CD4-positive, alpha-beta T cell treated with Interleukin-6 at 100 ng/mL for 8 hours (primary cell): ENCODE data around the gene GUCY1B1.

Experiments used
- DNase-seq: peaks from one replicate; pipeline ENCODE4 v3.0.0-alpha.2; 2020; ENCODE audit warnings: mixed read lengths, low spot score

The GUCY1B1 gene

GRCh38 chr4:155799116-155799793 is 40.4 kb downstream of the GUCY1B1 start:
- no peak for DNase-seq

DNA sequence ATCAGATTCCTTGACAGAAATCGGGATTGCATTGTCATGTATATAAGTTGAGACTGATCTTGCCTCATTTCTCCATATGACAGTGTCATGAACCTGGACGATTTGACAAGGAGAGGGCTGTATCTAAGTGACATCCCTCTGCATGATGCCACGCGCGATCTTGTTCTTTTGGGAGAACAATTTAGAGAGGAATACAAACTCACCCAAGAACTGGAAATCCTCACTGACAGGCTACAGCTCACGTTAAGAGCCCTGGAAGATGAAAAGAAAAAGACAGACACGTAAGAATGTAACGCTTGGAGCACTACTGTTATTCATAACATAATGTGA is 40.9 kb downstream of the GUCY1B1 start:
- DNase-seq, result no peak

- no peak for DNase-seq
These were observed 42.0 kb downstream of the GUCY1B1 start for GRCh38 chr4:155800685-155801343.

- DNase-seq, result no peak
These were observed 43.6 kb downstream of the GUCY1B1 start for GRCh38 chr4:155802190-155802959.

DNA sequence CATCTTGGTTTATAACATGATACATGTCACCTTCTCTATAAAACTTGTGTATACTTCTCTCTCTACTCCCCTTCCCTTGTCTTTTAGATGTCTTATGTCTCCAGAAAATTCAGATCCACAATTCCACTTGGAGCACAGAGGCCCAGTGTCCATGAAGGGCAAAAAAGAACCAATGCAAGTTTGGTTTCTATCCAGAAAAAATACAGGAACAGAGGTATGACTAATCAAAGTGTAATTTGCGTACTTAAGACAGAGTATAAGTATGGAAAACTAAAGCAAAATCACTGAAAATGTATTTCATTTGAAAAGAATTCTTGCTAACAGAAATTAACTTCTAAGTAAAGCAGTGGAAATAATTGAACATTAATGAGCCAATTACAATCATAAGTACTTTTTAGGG is 46.2 kb downstream of the GUCY1B1 start:
- DNase-seq, result no peak

DNA sequence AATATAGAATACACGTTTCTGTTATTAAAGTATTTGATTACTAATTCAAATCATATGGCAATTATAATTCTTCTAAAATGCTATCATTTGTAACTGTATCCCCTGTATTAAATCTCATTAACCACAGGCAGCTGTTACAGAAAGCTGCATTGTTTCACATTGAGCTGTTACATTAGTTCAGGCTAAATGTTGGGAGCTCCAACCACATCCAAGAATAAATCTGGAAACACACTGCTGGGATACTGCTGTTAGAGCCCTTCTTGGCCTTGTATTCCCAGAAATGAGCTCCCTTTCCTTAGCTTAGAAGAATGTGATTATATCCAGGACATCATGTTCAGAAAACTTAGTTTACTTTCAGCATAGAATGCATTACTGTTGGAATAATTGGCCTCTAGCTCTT is 48.2 kb downstream of the GUCY1B1 start:
- no peak for DNase-seq

DNA sequence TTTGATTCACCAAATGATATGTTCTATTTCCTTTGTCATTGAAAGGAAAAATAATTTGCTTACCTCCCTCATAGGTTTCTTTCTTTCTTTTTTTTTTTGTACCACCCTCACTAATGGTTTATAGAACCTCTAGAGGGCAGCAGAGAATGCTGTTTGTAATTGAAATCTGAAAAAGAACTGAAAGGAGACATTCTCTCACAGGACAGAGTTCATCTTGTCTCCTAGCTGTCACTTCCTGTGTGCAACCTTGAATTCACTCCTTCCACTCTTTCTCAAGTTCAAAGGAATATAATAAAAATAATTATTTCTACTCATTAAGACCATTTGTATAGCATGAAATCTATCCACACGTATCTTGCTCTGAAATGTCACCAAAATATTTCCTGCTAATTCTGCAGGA is 51.0 kb downstream of the GUCY1B1 start:
- peak; percentile 7 for DNase-seq

DNA sequence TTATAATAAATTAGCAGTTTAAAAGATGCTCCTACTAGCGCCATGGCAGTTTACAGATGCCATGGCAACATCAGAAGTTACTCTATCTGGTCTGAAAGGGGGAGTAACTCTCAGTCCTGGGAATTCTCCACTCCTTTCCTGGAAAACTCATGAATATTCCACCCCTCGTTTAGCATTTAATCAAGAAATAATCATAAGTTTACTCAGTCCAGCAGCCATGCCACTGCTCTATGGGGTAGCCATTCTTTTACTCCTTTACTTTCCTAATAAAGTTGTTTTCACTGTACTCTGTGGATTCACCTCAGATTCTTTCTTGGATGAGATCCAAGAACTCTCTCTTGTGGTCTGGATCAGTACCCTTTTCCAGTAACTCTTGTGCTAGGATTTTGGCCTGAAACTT is 52.3 kb downstream of the GUCY1B1 start:
- no peak for DNase-seq

- no peak for DNase-seq
These were observed 59.8 kb downstream of the GUCY1B1 start for GRCh38 chr4:155818639-155819038.

- no peak for DNase-seq
These were observed 60.2 kb downstream of the GUCY1B1 start for GRCh38 chr4:155819066-155819465.

DNA sequence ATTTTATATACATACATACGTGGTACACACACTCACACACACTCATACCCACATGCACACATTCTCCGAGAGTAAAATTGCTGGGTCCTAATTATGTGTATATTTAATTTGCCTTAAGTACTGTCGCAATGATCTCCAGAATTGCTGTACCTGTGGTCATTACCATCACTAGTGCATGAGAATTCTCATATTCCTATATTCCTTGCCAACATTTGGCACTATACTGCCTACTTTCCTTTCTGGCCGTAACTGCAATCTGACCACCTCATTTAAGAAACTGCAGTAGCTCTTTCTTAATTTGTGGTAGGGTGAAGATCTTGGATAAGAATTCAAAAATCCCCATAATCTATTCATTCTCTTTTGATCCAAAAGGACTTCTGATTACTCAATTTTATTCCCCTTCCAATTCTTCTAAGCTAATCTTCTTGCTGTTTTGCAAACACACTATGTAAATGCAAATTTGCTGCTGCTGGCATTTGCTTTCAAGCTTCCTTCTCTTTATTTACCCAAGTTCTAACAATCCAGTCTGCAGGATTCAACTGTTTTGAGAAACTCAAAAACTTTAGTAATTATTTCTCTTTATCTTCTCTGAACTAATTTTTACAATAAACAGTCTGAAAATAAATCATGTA is 62.2 kb downstream of the GUCY1B1 start:
- no peak for DNase-seq

DNA sequence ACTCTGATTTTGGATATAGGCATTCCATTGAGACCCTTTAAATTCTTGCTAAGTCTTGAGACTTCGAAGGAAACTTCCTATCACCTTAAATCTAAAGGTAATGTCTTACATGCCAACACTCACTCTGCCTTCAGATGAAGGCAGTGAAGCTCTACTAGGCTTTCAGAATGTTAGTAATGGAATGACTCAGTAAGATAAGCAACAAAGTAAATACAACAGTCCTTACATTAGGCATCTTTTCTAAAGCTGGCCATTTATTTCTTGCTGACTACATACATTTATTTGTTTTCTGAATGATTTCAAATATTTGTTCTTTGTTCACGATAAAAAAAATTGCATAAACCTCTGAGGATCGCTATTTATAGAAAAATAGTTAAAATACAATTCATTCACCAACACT is 63.8 kb downstream of the GUCY1B1 start:
- no peak for DNase-seq

- no peak for DNase-seq
These were observed 69.8 kb downstream of the GUCY1B1 start for GRCh38 chr4:155828628-155829027.

GRCh38 chr4:155832664-155833063 is 73.8 kb downstream of the GUCY1B1 start:
- DNase-seq, result no peak

- no peak for DNase-seq
These were observed 78.5 kb downstream of the GUCY1B1 start for GRCh38 chr4:155837203-155837796.

DNA sequence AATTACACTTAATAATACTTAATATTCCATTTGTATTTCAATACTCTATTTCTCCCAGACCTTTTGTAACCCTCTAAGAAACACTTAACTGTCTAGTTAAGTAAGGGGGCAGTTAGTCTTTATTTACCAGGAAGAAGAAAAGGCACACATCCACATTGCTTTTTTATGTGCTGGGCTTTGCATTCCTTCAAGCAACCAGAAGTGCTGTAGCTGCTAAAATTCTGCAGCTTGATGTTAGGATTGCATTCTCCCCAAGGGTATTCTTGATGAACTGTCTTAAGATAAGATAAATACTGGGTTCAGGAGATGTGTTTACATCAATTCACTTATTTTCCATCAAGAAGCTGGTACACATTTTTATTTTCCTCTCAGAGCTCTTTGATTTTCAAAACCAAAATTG is 83.3 kb downstream of the GUCY1B1 start:
- DNase-seq, result no peak

DNA sequence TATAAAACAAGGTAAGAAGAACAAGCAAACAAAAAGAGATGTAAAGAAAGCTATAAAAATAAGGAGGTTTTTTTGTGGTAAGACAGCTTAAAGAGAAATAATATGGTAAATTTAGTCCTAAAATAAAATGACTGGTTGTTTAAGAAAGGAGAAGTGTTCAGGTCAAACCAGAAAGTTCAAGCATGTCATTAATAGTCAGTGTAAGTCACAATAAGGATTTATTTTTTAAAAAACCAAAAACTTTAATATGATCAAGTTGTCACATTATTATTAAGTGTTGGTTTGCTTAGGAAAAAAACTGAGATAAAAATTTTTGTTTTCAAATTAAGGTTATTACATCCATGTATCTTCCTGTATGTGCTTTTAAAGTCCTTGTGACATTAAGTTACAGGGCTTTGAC is 88.1 kb downstream of the GUCY1B1 start:
- DNase-seq, result no peak

DNA sequence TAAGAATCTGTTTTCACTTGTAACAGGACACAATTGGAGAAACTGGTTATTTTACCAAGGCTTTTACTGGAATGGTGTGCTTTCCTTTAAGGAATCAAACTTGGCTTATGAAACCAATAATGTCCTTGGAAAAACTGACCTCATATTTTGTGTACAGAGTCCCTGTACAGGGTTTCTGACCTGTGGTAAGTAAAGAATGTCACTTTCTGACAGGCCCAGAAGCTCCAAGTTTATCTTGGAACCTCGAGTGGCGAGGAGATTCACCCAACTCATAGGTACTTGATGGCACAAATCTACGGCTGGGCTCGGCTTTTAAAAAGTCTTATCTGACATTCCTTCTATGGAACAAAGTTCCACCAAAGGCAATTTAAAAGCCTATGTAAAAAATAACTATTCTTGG is 90.2 kb downstream of the GUCY1B1 start:
- no peak for DNase-seq

DNA sequence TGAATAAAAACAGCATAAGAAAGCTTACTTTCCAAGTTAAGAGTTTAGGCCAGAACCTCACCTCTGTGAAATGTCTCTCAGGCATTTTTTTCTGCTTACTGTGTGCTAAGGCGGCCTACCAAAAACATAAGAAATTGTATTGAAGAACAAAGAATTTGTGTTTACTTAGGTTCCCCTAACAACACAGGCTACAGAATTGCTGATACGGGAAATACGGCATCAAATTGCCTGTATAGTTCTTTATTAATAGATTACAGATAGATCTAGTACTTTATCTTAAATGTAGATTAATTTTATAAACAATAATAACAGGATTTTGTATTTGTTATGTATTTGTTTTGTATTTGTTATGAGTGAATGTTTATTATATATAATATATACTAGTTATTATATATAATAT is 94.4 kb downstream of the GUCY1B1 start:
- no peak for DNase-seq

- DNase-seq, result no peak
These were observed 95.9 kb downstream of the GUCY1B1 start for GRCh38 chr4:155854582-155855226.

GRCh38 chr4:155855897-155856296 is 97.1 kb downstream of the GUCY1B1 start:
- DNase-seq, result no peak
